ENCODE measurements around the gene CAPN2.

GRCh38 chr1:223704921-223705878, 7.1 kb upstream of the CAPN2 start:
- TF ChIP-seq, protein P1, sequence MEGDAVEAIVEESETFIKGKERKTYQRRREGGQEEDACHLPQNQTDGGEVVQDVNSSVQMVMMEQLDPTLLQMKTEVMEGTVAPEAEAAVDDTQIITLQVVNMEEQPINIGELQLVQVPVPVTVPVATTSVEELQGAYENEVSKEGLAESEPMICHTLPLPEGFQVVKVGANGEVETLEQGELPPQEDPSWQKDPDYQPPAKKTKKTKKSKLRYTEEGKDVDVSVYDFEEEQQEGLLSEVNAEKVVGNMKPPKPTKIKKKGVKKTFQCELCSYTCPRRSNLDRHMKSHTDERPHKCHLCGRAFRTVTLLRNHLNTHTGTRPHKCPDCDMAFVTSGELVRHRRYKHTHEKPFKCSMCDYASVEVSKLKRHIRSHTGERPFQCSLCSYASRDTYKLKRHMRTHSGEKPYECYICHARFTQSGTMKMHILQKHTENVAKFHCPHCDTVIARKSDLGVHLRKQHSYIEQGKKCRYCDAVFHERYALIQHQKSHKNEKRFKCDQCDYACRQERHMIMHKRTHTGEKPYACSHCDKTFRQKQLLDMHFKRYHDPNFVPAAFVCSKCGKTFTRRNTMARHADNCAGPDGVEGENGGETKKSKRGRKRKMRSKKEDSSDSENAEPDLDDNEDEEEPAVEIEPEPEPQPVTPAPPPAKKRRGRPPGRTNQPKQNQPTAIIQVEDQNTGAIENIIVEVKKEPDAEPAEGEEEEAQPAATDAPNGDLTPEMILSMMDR (conservative IDR thresholded peaks at IDR 0.05), result no peak
- no peak for TF ChIP-seq ZFX (IDR thresholded peaks at IDR 0.05)

Data from C4-2B (cell line).